ENCODE data around the gene COL20A1.
"Not testable (repeated sequence)": the region's sequence is repeated elsewhere in the genome, so short reads cannot be mapped to it uniquely, and the experiment has no call there.

The COL20A1 gene

DNA sequence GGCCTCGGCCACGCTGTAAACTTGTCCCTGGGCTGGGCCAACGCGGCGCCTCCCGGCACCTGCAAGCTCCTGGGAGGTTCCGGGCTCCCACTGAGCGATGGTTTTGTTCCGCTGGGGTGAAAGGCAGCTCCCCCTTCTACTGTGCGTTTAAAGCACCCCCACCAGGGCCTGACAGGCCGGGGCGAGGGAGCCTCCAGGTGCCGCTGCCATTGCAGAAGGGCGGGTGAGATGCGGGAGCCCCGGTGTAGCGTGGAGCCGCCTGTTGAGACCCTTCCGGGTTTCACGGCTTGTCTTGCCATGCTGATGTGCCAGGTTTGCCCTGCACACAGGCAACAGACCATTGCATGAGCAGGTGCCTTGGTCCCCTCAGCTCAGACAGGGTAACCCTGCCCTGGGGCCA is 2.9 kb downstream of the COL20A1 start:
- no peak for TF ChIP-seq GATA1 (IDR thresholded peaks at IDR 0.05; ENCODE audit: low read depth, low read length)
- TF ChIP-seq POLR2A (IDR thresholded peaks at IDR 0.05; ENCODE audit: low read length): no peak

DNA sequence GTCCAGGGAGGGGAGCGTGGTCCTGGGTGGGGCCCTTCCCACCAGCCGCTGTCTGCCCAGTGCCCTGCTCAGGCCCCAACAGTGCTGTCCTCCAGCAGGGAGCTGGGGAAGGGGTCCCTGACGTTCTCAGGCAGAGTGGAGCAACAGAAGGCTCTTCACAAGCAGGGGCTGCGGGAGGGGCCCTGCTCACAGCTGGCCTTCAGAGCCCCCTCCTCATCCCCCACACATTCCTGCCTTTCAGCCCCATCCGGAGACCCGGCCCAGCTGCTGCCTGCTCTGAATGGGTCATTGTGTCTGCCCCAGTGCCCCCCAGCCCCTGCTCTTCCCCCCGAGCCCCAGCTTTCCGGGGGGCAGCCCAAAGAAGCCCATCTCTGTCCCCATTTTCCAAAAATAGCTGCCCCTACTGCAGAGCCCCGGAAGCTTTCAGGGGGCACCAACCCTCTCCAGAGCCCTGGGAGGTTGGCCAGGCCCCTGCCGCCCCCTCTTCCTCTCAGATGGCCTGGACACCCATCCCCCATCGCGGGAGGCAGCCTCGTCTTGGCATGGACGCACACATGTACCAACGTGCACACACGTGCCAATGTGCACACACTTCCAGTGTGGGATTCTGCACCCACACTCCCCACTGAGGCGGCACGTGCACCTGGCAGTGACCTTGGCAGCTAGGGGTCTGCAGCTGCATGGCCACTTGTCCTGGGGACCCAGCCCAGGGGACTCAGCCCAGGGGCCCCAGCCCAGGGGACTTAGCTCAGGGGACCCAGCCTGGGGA is 3.7 kb downstream of the COL20A1 start:
- no peak for TF ChIP-seq POLR2A (IDR thresholded peaks at IDR 0.05; ENCODE audit: low read length)
- TF ChIP-seq GATA1 (IDR thresholded peaks at IDR 0.05; ENCODE audit: low read depth, low read length): no peak
- DNase-seq: no peak

More for the DNA sequence above, 2.9 kb downstream of the COL20A1 start:
- DNase-seq: no peak

DNA sequence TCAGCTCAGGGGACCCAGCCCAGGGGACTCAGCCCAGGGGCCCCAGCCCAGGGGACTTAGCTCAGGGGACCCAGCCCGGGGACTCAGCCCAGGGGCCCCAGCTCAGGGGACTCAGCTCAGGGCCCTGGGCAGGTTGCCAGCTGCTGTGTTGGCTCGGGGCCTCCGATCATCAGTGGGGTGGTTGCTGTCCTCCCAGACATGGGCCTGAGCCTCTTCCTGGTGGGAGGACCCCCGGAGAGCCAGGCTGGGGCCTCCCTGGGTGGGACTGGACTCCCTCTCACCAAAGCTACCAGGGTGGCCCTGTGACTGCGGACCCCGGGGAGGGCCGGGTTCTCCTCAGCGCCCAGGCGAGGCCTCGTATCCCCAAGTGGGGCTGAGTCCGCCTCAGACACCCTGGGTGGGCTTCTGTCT is 4.4 kb downstream of the COL20A1 start:
- no peak for TF ChIP-seq GATA1 (IDR thresholded peaks at IDR 0.05; ENCODE audit: low read depth, low read length)
- no peak for TF ChIP-seq POLR2A (IDR thresholded peaks at IDR 0.05; ENCODE audit: low read length)
- DNase-seq: no peak

DNA sequence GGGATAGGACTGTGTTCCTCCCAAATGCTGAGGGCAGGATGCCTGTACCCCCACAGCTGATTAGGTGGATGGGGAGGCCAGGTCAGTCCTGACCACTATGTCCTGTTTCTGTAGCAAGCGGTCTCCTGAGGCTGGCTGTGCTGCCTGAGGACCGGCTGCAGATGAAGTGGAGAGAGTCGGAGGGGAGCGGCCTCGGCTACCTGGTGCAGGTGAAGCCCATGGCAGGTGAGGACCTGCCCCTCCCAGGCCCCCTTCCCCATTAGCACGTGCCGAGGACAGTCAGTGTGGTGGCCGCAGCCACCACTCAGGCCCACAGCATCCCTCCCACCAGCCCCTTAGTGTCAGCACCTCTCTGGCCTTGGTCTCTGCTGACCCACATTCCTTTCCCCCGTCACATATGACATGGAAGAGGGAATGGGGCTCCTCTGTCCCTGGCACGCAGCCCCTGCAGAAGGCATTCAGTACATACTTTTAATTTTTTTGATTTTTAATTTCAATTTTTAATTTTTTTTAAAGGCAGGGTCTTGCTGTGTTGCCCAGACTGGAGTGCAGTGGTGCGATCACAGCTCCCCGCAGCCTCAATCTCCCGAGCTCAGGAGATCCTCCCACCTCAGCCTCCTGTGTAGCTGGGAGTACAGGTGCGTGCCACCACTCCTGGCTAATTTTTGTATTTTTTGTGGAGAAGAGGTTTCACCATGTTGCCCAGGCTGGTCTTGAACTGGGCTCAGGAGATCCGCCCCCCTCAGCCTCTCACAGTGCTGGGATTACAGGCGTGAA is 5.0 kb downstream of the COL20A1 start:
- TF ChIP-seq POLR2A (IDR thresholded peaks at IDR 0.05; ENCODE audit: low read length): no peak
- DNase-seq: no peak

DNA sequence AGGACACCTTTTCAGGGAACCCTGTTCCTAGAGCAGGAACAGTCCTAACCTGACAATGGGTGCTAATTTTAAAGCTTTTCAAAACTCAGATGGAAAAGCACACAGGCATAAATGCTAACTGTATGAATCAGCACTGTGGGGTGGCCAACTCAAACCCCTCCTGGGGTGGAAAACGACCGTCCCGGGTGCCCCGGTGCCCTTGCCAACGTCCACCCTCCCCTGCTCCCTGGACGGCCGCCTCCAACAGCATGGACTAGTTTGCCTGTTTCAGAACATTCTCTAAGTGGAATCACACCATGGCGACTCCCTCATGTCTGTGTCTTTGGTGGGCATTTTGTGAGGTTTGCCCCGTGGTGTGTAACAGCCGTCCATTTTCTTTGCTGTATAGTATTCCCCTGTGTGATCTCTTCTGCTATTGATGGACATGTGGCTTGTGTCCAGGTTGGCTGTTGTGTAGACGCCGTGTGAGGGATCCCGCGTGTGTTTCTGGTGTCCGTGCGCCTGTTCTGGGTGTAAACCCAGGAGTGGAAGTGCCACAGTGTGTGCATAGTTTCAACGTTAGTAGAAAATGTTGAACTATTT is 5.8 kb downstream of the COL20A1 start:
- no peak for TF ChIP-seq GATA1 (IDR thresholded peaks at IDR 0.05; ENCODE audit: low read depth, low read length)
- DNase-seq: no peak

DNA sequence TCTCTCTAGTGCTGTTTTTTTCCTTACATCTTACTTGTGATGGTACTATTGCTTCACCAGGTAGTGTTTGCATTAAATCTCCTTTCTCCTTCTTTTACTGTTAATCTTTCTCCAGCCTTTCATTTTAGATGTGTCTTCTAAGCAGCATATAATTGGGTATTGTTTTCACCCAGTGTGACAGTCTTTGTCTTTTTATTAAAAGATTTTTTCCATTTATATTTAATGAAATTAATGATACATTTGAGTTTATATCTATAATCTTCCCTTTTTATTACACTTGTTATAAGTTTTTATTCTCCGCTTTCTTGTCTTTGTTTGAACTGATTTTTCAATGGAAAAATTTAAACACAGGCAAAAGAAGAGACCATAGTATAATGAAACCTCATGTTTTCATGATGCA is 8.7 kb downstream of the COL20A1 start:
- DNase-seq: no peak
- TF ChIP-seq GATA1 (IDR thresholded peaks at IDR 0.05; ENCODE audit: low read depth, low read length): no peak
- no peak for TF ChIP-seq POLR2A (IDR thresholded peaks at IDR 0.05; ENCODE audit: low read length)

DNA sequence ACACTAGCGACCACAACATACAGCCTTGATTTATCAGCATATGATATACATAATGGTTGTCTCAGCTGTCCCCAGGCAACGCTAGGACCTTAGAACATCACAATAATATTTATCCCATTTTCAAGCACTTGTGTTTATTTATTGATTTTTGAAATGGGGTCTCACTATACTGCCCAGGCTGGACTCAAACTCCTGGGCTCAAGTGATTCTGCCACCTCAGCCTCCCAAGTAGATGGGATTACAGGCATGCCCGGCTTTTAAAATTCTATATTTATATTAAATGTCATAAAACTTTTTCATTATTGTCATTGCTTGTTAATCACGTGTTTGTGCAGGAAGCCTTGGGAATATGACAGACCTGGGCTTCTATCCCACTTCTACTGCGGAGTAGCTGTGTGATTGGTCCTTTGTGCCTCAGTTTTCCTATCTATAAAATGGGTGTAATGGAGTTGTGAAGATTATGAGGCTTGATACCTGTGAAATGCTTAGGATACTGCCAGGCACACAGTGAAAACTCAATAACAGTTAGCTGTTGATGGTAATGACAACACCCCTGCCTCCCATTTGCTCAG is 10.2 kb downstream of the COL20A1 start:
- DNase-seq: no peak
- TF ChIP-seq GATA1 (IDR thresholded peaks at IDR 0.05; ENCODE audit: low read depth, low read length): no peak
- TF ChIP-seq POLR2A (IDR thresholded peaks at IDR 0.05; ENCODE audit: low read length): no peak

DNA sequence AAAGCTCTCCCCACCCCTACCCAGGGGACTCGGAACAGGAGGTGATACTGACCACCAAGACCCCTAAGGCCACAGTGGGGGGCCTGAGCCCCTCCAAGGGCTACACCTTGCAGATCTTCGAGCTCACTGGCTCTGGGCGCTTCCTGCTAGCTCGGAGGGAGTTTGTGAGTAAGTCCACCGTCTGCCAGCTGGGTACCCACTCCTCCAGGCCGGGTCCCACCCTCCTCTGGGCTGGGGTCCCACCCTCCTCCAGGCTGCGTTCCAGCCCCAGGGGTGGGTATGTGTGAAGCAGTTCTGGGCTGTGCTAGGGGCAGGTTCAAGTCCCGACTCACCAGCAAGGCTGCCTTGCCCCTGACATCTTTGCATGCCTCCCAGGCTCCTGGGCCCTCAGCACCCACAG is 12.4 kb downstream of the COL20A1 start:
- TF ChIP-seq GATA1 (IDR thresholded peaks at IDR 0.05; ENCODE audit: low read depth, low read length): no peak
- no peak for TF ChIP-seq POLR2A (IDR thresholded peaks at IDR 0.05; ENCODE audit: low read length)
- DNase-seq: no peak

DNA sequence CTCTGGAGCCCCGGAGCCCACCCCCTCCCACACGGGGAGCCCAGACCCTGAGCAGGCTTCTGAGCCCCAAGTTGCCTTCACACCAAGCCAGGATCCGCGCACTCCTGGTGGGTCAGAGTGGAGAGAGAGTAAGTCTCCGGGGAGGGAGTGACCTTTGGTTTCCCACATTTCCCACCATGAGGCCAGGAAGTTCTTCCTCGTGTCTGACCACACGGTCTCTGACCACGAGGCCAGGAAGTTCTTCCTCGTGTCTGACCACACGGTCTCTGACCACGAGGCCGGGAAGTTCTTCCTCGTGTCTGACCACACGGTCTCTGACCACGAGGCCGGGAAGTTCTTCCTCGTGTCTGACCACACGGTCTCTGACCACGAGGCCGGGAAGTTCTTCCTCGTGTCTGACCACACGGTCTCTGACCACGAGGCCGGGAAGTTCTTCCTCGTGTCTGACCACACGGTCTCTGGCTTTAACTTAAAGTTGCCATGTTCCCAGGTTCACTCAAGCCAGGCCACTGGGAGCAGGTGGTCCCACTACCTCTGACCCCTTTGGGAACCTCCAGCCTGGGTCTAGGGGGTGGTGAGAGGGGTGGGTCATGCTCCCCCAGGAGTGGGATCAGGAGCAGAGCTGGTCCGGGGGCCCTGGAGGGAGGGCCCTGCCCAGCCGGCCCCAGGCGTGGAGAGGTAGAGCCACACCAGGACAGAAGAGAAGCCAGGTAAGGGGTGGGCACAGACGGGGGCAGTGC is 13.1 kb downstream of the COL20A1 start:
- not testable (repeated sequence) for DNase-seq

DNA sequence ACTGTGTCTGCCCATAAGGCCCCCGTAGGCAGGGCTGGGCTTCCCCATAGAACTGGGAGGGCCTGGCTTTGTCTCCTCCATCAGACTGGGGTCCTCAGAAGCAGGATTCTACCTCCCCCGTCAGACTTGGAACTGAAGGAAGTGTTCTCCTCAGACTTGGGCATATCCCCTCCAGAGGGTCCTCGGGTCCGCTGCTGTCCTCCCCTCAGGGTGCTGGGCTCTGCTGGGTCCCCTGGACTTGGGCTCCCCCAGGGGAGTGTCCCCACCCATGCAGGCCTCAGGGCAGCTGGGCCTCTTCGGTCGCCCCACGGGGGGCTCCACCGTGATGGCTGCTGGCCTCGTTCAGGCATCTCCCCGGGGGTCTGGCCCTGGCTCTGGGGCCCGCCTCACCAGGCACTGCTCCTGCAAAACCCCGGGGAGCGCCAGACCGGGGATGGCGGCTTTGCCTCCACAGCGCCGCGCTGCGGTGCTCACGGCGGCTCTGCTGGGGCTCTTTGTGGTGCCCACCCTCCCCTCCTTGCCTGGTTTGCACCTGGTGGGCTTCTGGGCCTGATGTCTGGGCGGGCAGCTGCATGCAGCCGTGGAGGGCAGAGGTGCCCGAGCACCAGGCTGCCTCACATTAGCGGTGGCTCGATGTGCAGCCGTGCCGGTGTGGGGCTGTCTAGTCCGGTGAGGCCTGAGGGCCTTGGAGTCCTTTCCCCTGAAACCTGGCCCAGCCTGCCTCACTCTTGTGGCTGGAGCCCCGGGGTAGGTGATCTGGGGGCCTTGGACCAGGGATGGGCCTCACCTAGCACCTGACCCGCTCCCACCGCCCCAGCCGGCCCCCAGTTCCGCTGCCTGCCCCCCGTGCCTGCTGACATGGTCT is 13.9 kb downstream of the COL20A1 start:
- TF ChIP-seq POLR2A (IDR thresholded peaks at IDR 0.05; ENCODE audit: low read length) (no peak), GATA1 (IDR thresholded peaks at IDR 0.05; ENCODE audit: low read depth, low read length) (no peak)
- DNase-seq: no peak

DNA sequence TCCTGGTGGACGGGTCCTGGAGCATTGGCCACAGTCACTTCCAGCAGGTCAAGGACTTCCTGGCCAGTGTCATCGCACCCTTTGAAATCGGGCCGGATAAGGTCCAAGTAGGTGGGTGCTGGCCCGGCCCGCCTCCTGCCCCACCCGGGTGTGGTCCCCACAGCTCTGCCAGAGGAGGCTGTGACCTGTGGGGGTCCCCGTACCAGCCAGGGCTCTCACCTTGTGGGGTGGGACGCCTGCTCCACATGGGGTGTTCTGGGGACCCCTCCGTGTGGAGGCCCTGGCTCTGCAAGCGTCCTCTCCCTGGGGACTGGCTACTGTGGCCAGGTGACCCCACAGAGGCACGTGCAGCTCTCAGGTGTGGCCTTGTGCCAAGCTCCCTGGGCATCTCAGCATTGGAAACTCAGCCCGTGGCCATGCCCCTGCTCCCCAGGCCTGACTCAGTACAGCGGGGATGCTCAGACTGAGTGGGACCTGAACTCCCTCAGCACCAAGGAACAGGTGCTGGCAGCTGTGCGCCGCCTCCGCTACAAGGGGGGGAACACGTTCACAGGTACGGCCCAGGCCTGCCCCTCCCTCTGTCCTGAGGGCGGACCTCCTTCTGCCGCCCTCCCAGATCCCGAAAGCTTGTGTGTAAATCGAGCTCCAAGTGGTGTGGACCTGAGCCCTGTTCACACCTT is 14.7 kb downstream of the COL20A1 start:
- no peak for DNase-seq
- TF ChIP-seq POLR2A (IDR thresholded peaks at IDR 0.05; ENCODE audit: low read length) (no peak), GATA1 (IDR thresholded peaks at IDR 0.05; ENCODE audit: low read depth, low read length) (no peak)

DNA sequence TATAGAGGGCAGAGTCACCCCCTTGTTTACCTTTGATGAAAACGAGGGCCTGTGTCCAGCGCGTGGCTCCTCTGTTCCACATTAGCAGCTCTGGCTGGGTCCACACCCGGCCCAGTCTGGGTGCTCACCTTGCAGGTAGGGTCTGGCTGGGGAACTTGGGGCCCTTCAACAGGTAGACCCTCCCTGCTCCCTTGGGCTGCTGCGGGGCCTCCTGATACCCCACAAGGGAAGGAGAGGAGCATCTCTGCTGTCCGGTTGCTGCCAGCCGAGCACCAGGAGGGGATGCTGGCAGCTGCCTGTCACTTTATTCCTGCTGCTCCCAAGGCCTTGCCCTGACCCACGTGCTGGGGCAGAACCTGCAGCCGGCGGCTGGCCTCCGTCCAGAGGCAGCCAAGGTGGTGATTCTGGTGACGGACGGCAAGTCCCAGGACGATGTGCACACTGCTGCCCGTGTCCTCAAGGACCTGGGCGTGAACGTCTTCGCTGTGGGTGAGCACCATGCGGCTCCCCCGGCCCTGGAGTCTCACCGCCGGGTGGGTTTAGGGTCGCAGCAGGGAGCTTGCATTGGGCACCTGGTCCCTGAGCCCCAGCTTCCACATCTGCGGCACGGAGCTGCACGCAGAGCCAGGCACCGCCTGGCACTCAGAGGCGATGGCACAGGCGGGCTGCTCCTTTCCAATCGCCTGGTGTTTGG is 15.4 kb downstream of the COL20A1 start:
- TF ChIP-seq POLR2A (IDR thresholded peaks at IDR 0.05; ENCODE audit: low read length) (no peak), GATA1 (IDR thresholded peaks at IDR 0.05; ENCODE audit: low read depth, low read length) (no peak)
- no peak for DNase-seq
